ENCODE measurements around the gene MRGPRG. TPM values are rescaled to one million over a fixed set of nuclear protein-coding genes. Genes with fewer than 3 reads are reported as not detected.

MRGPRG gene
- total and polyA plus RNA-seq, 2 donors (not counting 1 experiment from before 2014, with no cell fraction given): not detected

GRCh38 chr11:3219281-3219892 is 774 bp upstream of the MRGPRG start:
- no peak overlapping the region for H3K27ac ChIP-seq (ENCODE audit: insufficient read depth, low read length)
- no peak overlapping the region for H3K4me2 ChIP-seq (ENCODE audit: extremely low read depth, insufficient read depth, low read length)
- H3K79me2 ChIP-seq (ENCODE audit: control insufficient read depth, insufficient read depth, low read length): no peaks in the 10 kb centered on the region
- peaks cover 3% of the 10 kb centered on the region for H3K27me3 ChIP-seq (ENCODE audit: control insufficient read depth, insufficient read depth, low read length)
- H3K9me3 ChIP-seq (ENCODE audit: control insufficient read depth, insufficient read depth, low read depth, low read length): no peaks in the 10 kb centered on the region
- H3K9ac ChIP-seq (ENCODE audit: insufficient read depth, low read length): no peak overlapping the region
- H3K4me3 ChIP-seq (replicated peaks in 1 of 4; ENCODE audit: control extremely low read depth in 1 of 4, insufficient read depth in 1 of 4, low read depth in 3 of 4, low read length in 4 of 4): no peak overlapping the region
- H4K20me1 ChIP-seq (ENCODE audit: control insufficient read depth, extremely low read depth, insufficient read depth, low read length): no peaks in the 10 kb centered on the region
- H3K4me1 ChIP-seq (ENCODE audit: control insufficient read depth, extremely low read depth, insufficient read depth, low read length): no peaks in the 10 kb centered on the region
- no peak for DNase-seq (ENCODE audit: low read depth in 2 of 2)
- TF ChIP-seq CTCF (conservative IDR thresholded peaks at IDR 0.05 in 1 of 2, IDR thresholded peaks at IDR 0.05 in 1 of 2; ENCODE audit: low read depth in 1 of 2, low read length in 2 of 2): no peak
- TF ChIP-seq EZH2 (IDR thresholded peaks at IDR 0.05; ENCODE audit: low read length, missing control alignments): no peak
- H3K36me3 ChIP-seq (ENCODE audit: control insufficient read depth, insufficient read depth, low read length): no peaks in the 10 kb centered on the region
- H2AFZ ChIP-seq (ENCODE audit: low read length): no peak overlapping the region

- H3K4me2 ChIP-seq (ENCODE audit: extremely low read depth, insufficient read depth, low read length): no peak overlapping the region
- peaks cover 6% of the 10 kb centered on the region for H3K27me3 ChIP-seq (ENCODE audit: control insufficient read depth, insufficient read depth, low read length)
- H3K4me1 ChIP-seq (ENCODE audit: control insufficient read depth, extremely low read depth, insufficient read depth, low read length): no peaks in the 10 kb centered on the region
- H3K79me2 ChIP-seq (ENCODE audit: control insufficient read depth, insufficient read depth, low read length): no peaks in the 10 kb centered on the region
- H3K9ac ChIP-seq (ENCODE audit: insufficient read depth, low read length): no peak overlapping the region
- no peak for DNase-seq (ENCODE audit: low read depth in 2 of 2)
- H3K36me3 ChIP-seq (ENCODE audit: control insufficient read depth, insufficient read depth, low read length): no peaks in the 10 kb centered on the region
- no peaks in the 10 kb centered on the region for H3K9me3 ChIP-seq (ENCODE audit: control insufficient read depth, insufficient read depth, low read depth, low read length)
- H3K4me3 ChIP-seq (replicated peaks in 1 of 4; ENCODE audit: control extremely low read depth in 1 of 4, insufficient read depth in 1 of 4, low read depth in 3 of 4, low read length in 4 of 4): no peak overlapping the region
- H4K20me1 ChIP-seq (ENCODE audit: control insufficient read depth, extremely low read depth, insufficient read depth, low read length): no peaks in the 10 kb centered on the region
- H2AFZ ChIP-seq (ENCODE audit: low read length): no peak overlapping the region
- no peak overlapping the region for H3K27ac ChIP-seq (ENCODE audit: insufficient read depth, low read length)
- TF ChIP-seq EZH2 (IDR thresholded peaks at IDR 0.05; ENCODE audit: low read length, missing control alignments) (no peak), CTCF (conservative IDR thresholded peaks at IDR 0.05 in 1 of 2, IDR thresholded peaks at IDR 0.05 in 1 of 2; ENCODE audit: low read depth in 1 of 2, low read length in 2 of 2) (no peak)
Measured at GRCh38 chr11:3217818-3218482, 663 bp downstream of the MRGPRG start.

- H3K79me2 ChIP-seq (ENCODE audit: control insufficient read depth, insufficient read depth, low read length): no peaks in the 10 kb centered on the region
- H3K9me3 ChIP-seq (ENCODE audit: control insufficient read depth, insufficient read depth, low read depth, low read length): no peaks in the 10 kb centered on the region
- H3K27ac ChIP-seq (ENCODE audit: insufficient read depth, low read length): no peak overlapping the region
- H3K27me3 ChIP-seq (ENCODE audit: control insufficient read depth, insufficient read depth, low read length): peaks cover 4% of the 10 kb centered on the region
- DNase-seq (ENCODE audit: low read depth in 2 of 2): no peak
- no peaks in the 10 kb centered on the region for H3K36me3 ChIP-seq (ENCODE audit: control insufficient read depth, insufficient read depth, low read length)
- no peak overlapping the region for H3K9ac ChIP-seq (ENCODE audit: insufficient read depth, low read length)
- H4K20me1 ChIP-seq (ENCODE audit: control insufficient read depth, extremely low read depth, insufficient read depth, low read length): no peaks in the 10 kb centered on the region
- no peaks in the 10 kb centered on the region for H3K4me1 ChIP-seq (ENCODE audit: control insufficient read depth, extremely low read depth, insufficient read depth, low read length)
- no peak overlapping the region for H3K4me2 ChIP-seq (ENCODE audit: extremely low read depth, insufficient read depth, low read length)
- H2AFZ ChIP-seq (ENCODE audit: low read length): no peak overlapping the region
- no peak overlapping the region for H3K4me3 ChIP-seq (replicated peaks in 1 of 4; ENCODE audit: control extremely low read depth in 1 of 4, insufficient read depth in 1 of 4, low read depth in 3 of 4, low read length in 4 of 4)
- TF ChIP-seq CTCF (conservative IDR thresholded peaks at IDR 0.05 in 1 of 2, IDR thresholded peaks at IDR 0.05 in 1 of 2; ENCODE audit: low read depth in 1 of 2, low read length in 2 of 2): no peak
- no peak for TF ChIP-seq EZH2 (IDR thresholded peaks at IDR 0.05; ENCODE audit: low read length, missing control alignments)
Measured at GRCh38 chr11:3216027-3216525, 2.5 kb downstream of the MRGPRG start.

All from fibroblast of lung (primary cell).